Fibroblast of upper back skin (primary cell): ENCODE measurements around the gene FAM78A.
"Not testable (repeated sequence)": the region's sequence is repeated elsewhere in the genome, so short reads cannot be mapped to it uniquely, and the experiment has no call there.

ENCODE experiments used
- DNase-seq: peaks from one replicate; pipeline ENCODE4 v3.0.0-alpha.2; 2013

FAM78A gene

GRCh38 chr9:131280660-131281059 lies 4.3 kb upstream of the FAM78A start:
- no peak for DNase-seq

GRCh38 chr9:131279863-131280570 lies 3.7 kb upstream of the FAM78A start:
- DNase-seq, result no peak

GRCh38 chr9:131279196-131279862 lies 3.0 kb upstream of the FAM78A start:
- DNase-seq, result no peak

- DNase-seq, result no peak
These were observed 2.4 kb upstream of the FAM78A start for GRCh38 chr9:131278702-131279111.

- peak; percentile 78 for DNase-seq
These were observed 1.8 kb upstream of the FAM78A start for GRCh38 chr9:131277910-131278701.

- no peak for DNase-seq
These were observed 1.1 kb upstream of the FAM78A start for GRCh38 chr9:131277287-131277909.

GRCh38 chr9:131276891-131277286 lies 579 bp upstream of the FAM78A start:
- DNase-seq, result no peak

GRCh38 chr9:131275332-131276093 lies 797 bp downstream of the FAM78A start:
- DNase-seq, result no peak

- no peak for DNase-seq
These were observed 1.5 kb downstream of the FAM78A start for GRCh38 chr9:131274674-131275331.

- no peak for DNase-seq
These were observed 2.2 kb downstream of the FAM78A start for GRCh38 chr9:131273856-131274673.

- DNase-seq, result no peak
These were observed 3.0 kb downstream of the FAM78A start for GRCh38 chr9:131273146-131273855.

- no peak for DNase-seq
These were observed 4.1 kb downstream of the FAM78A start for GRCh38 chr9:131272212-131272611.

GRCh38 chr9:131271506-131271931 lies 4.8 kb downstream of the FAM78A start:
- DNase-seq, result no peak

GRCh38 chr9:131271016-131271273 lies 5.4 kb downstream of the FAM78A start:
- DNase-seq, result not testable (repeated sequence)

GRCh38 chr9:131270171-131271015 lies 5.9 kb downstream of the FAM78A start:
- no peak for DNase-seq

- no peak for DNase-seq
These were observed 9.8 kb downstream of the FAM78A start for GRCh38 chr9:131266266-131267229.

- DNase-seq, result no peak
These were observed 12.1 kb downstream of the FAM78A start for GRCh38 chr9:131264231-131264630.

- DNase-seq, result no peak
These were observed 12.6 kb downstream of the FAM78A start for GRCh38 chr9:131263701-131264100.

GRCh38 chr9:131263033-131263343 lies 13.3 kb downstream of the FAM78A start:
- DNase-seq, result not testable (repeated sequence)
